HG02588 (cell line): Measurements from ENCODE around the gene LRRN2.
"Not testable (repeated sequence)": the region's sequence is repeated elsewhere in the genome, so short reads cannot be mapped to it uniquely, and the experiment has no call there.

Experiments
- ATAC-seq: cut with Tn5 transposase; IDR thresholded peaks from one replicate; pipeline ENCODE4 v1.9.1; 2021; ENCODE audit warnings: mild to moderate bottlenecking, moderate library complexity; ENCODE audit not compliant: unreplicated experiment

Gene LRRN2

DNA sequence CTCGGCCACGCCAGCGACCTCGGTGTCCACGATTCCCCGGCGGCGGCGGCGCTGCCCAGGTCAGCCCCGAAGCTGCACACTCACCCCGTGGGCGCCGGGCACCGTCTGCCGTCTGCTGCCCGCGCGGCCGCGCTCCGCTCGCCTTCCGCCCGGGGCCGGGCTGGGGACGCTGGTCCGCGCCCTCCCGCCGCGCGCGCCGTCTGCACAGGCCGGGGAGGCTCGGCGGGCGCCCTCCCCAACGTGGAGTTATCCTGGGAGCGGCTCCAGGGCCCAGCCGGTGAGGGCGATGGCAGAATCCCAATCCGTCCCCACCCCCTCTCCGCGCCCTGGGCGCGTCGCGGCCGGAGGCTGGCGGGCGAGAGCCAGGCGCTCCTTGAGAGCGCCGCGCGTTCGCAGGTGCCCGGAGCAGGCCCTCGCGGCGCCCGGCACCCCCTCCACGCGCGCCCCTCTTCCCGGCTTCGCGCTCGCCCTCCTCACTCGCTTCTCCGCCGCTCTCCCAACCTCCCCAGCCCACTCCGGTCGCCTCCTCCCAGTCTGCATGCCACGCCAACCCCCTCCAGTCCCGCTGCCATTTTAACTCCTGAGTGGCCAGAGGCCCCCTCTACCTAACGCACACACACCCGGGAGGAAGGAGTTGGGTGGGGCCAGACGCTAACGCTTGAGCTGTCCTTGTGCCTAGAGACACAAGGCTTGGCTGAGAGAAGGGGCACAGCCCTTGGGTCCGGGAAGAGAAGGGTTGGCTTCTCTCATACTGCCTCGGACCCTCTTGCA lies at the start of gene LRRN2:
Gene LRRN2 (minus strand): TSS at position 503 of the 771 bp plus-strand sequence. CDS start 65,746 bp downstream, outside the sequence.
- no peak for ATAC-seq

DNA sequence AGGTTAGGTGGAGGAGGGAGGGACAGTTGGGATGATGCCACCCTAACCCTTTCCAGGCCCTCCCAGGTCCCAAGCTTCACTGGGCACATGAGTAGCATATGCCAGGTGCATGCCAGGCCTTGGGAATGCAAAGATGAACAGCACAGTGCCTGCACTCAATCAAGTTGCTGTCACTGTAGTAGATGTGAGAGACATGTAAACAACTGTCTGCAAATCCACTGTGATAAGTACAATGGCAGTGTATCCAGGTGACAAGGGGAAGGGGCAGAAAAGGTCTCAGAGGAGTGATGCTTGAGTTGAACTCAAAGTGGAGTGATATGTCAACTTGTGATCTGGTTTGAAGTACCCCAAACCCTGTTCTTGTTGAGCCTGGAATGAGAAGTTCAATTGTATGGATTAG lies 49.5 kb upstream of the LRRN2 start:
- ATAC-seq = no peak

DNA sequence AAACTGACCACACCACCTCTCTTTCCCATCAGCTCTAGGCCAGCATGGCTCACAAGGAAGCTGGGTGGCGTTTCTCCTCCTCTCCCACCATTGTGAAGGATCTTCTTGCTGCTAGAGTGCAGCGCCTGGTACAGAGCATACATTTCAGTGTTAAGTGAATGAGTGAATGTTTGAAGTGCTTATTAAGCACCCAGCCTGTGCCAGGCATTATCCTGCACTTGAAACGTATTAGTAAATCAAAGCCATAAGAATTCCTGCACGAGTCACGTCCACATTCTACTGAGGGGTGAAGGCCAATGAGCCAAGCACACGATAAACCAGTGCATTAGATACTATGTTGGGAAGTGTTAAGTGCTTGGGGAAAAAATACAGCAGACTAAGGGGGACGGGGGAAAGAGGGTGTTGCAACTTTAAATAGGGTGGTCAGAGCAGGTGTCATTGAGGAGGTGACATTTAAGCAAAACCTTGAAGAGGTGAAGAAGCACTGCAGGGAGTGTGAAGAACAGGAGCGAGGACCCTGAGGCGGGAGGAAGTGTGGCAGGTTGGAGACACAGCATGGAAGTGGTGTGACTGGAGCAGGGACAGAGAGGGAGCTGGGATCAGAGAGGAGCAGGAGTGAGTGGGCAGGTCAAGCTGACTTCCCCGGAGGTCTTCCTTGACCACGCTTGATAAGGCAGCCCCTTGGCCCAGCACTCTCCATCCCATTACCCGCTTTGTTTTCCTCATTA lies 48.5 kb upstream of the LRRN2 start:
- ATAC-seq = no peak

DNA sequence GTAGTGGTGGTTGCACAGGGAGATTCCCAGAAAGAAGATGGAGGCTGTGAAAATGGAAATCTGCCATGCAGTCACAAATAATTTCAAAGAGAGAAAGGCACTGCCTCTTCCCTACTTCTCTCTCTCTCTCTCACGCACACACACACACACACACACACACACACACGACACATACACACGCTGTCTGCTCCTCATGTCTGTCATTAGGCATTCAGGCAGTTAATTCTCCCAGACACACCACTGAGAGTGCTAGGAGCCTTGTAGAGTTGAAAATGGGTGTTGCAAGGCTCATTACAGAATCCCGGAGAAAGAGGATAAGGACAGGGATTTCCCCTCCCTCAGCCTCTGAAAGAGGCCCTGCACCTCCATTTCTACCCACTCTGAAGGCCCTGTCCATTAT lies 47.8 kb upstream of the LRRN2 start:
- no peak for ATAC-seq

DNA sequence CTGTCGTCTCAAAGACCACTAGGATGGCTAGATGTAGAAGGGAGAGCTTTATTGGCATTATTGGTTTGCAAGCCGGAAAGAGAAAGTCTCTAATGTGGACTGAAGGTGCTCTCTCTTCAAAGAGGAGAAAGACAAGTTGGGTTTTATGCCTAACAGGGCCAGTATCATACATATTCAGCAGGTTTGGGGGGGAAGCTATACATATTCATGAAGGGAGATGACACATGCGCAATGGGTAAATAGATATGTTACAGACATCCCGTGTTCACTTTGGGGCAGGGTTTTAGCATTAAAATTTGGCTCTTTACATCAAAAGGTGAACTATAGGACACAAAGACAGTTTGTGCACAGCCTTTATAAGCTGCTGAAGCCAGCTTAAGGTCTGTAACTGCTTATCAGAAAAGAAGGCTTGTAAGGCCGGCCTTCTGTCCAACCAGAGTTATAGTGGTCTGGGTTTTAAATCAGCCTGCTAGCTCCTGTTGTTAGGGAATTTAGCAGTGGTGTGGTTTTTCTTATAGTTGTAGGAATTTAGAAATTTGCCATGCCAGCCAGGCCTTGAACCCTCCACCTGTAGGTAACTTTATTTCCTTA lies 46.5 kb upstream of the LRRN2 start:
- ATAC-seq = no peak

DNA sequence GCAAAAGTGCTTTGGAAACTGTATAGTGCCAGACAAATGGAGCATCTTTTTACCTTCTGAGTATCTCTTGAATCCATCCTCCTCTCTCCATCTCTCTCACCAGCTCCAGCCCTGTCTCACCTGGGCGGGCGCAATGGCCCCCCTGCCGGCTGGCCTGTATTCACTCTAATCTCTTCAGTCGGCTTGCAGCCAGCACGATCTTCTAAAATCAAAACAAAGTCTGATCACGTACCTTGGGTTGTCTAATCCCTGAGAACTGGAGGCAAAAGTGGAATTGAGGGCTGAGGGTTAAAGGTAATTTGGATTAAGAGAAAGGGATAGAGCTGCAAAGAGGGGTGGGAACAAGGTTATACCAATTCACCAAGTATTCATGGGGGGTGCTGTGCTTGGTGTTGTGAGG lies 46.0 kb upstream of the LRRN2 start:
- no peak for ATAC-seq

DNA sequence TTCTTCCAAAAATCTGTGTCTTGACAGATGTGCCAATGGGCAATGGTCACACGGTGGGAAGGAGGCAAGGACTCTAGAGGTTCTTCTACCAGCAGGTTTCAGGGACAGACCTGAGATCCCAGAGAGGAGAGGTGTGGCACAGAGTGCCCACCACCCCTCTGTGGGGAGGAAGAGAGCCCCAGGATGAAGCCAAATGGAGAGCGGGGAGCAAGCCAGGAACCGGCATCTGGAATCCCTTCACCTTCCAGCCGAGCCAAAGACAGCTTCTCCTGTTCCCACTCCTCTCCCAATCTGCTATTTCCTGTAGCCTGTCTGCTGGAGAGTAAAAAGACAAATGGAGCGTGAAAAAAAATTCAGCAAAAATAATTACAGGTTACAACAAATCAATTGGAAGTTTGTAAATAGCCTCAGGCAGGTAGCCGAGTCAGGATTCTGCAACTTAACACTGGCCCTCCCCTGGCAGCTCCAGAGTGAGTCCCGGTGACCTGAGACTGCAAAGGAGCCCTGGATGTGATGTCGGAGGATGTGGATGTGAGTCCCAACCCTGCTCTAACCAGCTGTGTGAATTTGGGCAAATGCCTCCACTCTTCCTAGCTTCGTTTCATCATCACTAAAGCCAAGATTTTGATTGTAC lies 45.4 kb upstream of the LRRN2 start:
- ATAC-seq = no peak

DNA sequence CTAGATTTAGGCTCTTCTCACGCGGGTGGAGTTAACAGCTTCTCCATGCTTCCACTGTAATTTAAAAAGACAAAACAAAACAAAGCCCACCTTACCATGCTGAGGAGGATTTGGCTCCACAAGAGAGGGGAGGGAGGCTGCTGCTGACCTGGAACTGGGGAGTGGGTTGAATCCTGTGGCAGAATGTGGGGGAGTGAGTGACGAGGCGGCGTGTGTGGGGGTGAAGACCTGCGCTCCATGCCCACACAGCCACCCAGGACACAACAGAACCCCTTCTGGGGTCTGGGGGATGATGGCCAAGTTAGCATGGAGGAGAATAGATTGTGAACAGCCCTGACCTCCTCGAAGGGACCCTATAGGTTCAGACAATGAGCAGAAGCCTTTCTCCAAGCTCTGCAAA lies 44.0 kb upstream of the LRRN2 start:
- no peak for ATAC-seq

DNA sequence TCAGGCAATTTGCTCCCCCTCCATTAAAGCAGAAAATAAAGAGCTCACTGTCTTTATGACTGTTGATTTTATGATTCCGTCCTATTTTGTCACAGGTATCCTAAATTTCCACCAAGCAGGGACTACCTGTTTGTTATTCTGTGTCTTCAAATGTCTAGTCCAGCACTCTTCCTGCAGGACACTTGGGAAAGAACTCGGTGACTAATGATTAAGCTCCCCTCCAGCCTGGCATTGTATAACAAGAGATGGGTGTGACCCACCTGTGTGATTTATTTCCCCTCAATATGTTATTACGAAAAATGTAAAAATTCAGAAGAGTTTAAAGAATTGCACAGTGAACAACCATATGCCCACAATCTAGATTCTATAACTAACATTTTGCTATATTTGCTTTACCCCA lies 42.9 kb upstream of the LRRN2 start:
- ATAC-seq = no peak

DNA sequence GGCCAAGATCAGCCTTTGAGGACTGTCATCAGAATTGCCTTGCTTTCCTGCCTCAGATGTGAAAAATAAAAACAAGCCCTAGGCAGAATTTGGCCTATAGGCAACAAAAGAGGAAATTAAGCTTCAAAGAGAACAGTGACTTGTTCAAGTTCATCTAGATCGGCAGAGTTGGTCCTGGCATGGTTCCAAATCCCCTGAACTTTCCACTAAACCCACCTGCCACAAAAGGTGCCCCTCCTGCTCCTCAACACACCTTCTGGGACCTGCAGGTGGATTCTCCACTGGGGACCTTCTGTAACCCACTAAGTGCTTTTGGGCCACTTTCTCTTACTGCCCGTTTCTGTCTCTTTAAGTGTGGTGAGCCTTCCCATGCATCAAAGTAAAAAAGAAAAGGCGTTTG lies 42.5 kb upstream of the LRRN2 start:
- no peak for ATAC-seq

DNA sequence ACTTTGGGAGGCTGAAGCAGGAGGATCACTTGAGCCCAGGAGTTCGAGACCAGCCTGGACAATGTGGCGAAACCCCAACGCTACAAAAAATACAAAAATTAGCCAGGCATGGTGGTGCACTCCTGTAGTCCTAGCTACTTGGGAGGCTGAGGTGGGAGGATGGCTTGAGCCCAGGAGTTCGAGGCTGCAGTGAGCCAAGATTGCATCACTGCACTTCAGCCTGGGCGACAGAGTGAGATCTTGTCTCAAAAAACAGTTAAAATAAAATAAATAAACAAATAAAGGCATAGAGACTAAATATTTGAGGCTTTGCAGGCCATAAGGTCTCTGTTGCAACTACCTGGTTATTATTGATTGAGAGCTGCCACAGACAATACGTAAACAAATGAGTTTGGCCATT lies 41.9 kb upstream of the LRRN2 start:
- not testable (repeated sequence) for ATAC-seq

DNA sequence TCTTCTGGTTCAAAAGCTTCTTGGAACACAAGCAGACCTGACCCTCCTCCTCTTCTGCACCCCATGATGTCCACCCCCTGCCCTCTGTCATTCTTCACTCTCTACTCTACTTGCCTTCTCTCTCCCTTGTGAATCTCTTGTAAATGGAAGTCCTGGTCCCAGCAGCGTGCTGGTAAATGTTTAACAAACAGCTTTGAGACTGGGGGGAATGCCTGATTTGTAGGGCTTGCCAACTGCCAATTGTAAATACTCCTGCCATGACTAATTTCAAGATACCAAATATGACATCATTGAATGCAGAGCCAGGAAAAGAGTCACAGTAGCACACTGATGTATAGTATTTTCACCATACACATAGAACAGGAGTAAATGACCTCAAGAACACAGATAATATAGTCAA lies 40.9 kb upstream of the LRRN2 start:
- ATAC-seq = no peak

DNA sequence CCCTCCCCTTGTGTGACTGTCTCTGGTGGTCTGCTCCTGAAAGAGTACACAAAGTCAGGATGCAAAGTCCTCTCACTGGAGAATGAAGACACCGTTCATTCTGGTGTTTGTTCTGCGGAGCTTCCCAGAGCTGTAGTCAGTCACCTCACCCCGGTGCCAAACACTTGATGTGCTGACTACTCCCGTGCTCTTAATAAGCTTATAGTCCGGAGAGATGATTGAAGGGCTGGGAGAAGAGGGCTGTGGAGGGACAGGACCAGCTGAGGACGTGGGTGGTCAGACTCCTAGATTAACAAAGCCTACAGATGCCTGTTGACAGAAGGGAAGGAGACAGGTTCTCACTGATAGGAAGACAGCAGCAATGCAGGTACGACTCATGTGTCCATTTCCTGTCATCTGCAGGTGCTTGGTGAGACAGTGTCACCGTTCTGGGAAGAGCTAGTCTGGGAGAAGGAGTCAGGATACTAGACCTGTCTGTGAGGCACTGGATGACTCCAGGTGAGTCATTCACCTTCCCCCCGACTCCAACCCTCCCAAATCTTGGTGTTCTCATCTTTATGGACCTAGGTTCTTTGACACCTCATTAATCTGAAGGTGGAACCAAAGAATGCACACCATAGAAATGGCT lies 40.4 kb upstream of the LRRN2 start:
- ATAC-seq = no peak

DNA sequence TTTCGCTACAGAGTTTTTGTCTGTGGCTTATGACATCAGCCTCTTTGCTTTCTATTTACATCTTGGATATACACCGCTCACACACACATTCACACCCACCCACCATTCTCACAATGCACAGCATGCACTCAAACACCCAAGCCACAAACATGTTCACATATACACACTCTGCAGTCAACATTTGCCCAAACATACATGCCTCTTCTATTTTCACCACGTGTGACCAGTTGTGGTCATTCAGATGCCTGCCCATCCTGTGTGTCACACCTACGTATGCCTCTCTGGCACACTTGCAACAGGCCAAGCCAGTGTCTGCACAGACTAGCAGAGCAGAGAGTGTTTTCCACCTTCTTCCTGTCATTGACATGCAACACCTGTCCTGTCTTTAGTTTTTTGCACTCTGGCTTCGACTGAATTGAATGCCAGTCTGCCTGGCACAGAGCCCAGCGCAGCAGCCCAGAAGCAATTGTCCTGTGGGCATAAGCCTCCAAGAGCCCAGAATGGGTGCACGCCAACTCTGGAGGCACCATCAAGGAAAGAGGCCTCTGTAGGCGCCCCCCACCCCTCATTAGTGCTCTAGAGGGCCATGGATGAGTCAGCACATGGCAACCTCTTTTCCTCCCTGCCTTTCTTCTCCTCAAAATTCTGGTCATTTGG lies 37.7 kb upstream of the LRRN2 start:
- ATAC-seq = no peak

DNA sequence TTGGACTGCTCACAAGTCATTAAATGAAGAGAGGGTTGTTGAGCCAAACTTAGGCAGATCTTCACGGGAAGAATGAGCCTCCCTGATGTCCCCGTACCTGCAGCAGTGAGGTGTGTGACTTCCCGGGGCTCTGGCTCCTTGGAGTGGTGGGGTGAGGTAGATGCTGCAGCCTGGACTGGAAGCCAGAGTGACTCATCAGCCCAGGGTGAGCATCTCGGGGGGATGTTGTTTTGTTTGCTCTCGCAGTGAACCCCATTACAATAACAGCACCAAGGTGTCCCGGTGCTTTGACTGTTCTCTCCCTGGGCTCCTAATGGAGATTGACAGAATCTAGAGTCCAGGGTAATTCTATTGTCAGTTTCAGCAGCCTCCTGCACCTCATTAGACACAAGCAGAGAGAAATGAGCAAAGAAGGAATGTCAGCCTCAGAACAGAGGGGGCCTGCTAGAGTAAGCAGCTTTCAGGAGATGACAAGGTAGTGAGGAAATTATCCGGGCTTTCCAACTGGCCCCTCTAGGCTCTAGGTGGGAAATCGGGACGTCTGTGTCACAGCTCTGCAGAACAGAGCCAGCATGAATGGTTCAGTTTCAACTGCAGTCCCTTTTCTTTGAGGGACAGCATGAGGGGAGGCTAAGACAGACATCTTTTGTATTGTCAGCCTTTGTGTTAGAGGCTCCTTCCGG lies 36.0 kb upstream of the LRRN2 start:
- ATAC-seq = no peak

DNA sequence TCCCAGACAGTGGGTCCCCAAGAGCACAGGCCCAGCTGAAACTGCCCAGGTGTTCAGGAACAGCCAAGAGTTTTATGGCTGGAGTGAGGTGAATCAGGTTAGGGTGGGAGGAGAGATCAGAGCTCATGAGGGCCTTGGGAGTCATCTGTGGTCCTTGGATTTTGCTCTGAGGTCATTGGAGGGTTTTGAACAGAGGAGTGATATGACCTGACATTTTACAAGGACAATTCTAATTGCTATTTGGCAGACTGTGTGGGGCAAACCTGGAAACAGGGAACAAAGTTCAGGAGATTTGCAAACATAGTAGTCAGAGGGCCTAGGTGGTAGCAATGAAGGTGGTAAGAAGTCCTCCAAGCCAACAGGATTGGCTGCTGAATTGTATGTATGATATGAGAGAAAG lies 31.1 kb upstream of the LRRN2 start:
- no peak for ATAC-seq

DNA sequence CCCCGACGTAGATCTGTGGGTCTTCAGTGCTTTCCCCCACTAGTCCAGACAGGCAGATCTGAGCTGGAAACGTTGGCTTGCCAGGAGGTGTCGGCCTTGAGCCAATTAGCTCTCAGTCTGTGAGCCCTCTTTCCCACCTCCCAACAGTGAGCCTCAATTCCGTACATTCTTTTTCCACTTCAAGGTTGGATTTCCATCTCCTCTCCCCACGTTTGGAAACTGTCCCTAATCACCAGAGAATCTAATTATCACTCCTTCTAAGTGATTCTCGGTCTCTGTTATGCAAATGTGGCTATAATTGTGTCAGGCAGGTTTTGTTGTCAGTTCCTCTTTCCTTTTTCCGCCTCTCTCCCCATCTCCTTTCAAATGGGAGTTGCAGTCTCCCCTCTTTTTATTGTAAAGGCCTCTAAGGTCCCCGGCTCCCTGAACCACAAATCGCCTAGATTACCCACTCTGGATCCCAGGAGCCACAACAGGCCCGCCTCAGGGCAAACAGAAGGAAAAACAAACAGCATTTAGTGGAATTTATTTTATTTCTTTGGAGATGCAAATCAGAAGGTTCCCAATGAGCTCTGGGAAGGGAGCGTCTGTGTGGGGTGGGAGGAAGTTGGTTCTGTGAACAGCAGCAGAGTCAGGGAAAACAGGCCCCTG lies 29.4 kb upstream of the LRRN2 start:
- no peak for ATAC-seq

DNA sequence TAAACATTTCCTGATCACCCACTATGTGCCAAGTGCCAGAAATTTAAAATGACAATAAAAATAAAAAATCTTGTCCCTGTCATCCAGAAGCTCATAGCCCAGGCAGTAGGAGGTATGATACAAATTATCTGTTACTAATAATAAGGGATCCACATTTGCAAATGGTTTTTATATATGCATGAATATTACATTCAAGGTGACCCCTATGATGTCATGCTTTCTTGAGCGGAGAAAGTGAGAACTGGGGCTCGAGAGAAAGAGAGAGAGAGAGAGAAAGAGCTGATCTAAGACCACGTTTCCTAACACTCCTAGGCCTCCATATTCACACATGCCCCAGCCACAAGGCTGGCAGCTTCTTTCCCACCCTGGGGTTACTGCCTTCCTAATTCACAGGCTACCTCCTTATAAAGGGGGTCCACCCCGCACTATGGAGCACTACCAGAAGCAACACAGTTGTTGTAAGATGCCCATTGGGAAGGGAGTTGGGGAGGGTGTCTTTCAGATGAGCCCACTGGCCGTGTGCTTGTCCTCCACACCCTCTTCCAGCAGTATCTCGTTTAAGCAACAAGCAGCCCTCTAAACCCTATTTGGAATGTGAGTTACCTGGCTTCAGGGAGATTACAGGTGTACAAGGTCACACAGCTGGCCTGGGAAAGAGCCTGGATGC lies 28.8 kb upstream of the LRRN2 start:
- ATAC-seq = no peak

DNA sequence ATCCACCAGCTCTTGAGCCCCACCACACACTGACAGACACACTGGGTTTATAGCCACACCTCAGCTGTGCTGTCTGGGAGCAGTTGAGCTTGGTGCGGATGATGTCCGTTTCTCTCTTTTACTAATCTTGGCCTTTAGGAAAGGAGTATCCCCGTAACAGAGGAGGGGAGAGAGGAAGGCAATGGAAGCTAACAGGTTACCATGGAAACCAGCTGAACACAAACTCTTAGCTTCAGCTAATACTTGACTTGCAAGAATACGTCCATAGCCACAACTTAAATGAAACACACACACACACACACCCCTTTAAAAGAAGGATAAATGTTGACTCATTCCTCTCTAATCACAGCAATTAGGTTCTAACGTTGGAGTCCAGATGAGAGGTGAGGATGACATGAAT lies 28.0 kb upstream of the LRRN2 start:
- ATAC-seq = no peak
